HepG2 (cell line): Measurements from ENCODE around the gene GTF3C5.

Experiments
- CBX1 ChIP-seq: IDR thresholded peaks from one replicate; pipeline ENCODE4 v1.6.1; 2016; ENCODE audit warnings: antibody characterized with exemption, low read depth
- CTCF ChIP-seq: sonication (generic); formaldehyde crosslinking; IDR thresholded peaks from 2 replicates; pipeline ENCODE4 v1.5.0; 2020; ENCODE audit warnings: mild to moderate bottlenecking, missing genetic modification reagents, moderate library complexity
- MYNN ChIP-seq: sonication (generic); formaldehyde crosslinking; IDR thresholded peaks from 2 replicates; pipeline ENCODE4 v1.4.0; 2020; ENCODE audit warnings: mild to moderate bottlenecking, low read depth, missing genetic modification reagents
- NFATC3 ChIP-seq: sonication (generic); formaldehyde crosslinking; IDR thresholded peaks from 2 replicates; pipeline ENCODE4 v1.5.1; 2020; ENCODE audit warnings: mild to moderate bottlenecking, missing genetic modification reagents
- POLR2AphosphoS5 ChIP-seq: IDR thresholded peaks from 2 replicates; pipeline ENCODE4 v1.6.1; 2012; ENCODE audit warnings: low read depth, low read length
- RFXAP ChIP-seq: sonication (generic); formaldehyde crosslinking; IDR thresholded peaks from 2 replicates; pipeline ENCODE4 v1.4.0; 2020; ENCODE audit warnings: missing genetic modification reagents, borderline replicate concordance
- SIN3B ChIP-seq: fragments of 150-350 bp; IDR thresholded peaks from 2 replicates; pipeline ENCODE4 v1.6.1; 2014; ENCODE audit warnings: low read length
- SMARCC2 ChIP-seq: fragments of 450-650 bp; IDR thresholded peaks from 2 replicates; pipeline ENCODE4 v1.6.1; 2017; ENCODE audit warnings: antibody characterized with exemption, mild to moderate bottlenecking
- TGIF2 ChIP-seq: IDR thresholded peaks from 2 replicates; pipeline ENCODE4 v1.6.1; 2016; ENCODE audit warnings: control low read depth, missing compliant biosample characterization
- ZNF609 ChIP-seq: sonication (generic); formaldehyde crosslinking; IDR thresholded peaks from 2 replicates; pipeline ENCODE4 v1.4.0; 2020; ENCODE audit warnings: mild to moderate bottlenecking, missing genetic modification reagents, borderline replicate concordance

GRCh38 chr9:132995879-132996278, 34.9 kb upstream of the GTF3C5 start:
- TF ChIP-seq SMARCC2 (no peak), SIN3B (no peak), POLR2AphosphoS5 (no peak), MYNN (CRISPR knock-in tag) (no peak), CBX1 (no peak), ZNF609 (CRISPR knock-in tag) (no peak), CTCF (CRISPR knock-in tag) (no peak), TGIF2 (CRISPR knock-in tag) (no peak), NFATC3 (CRISPR knock-in tag) (no peak), RFXAP (CRISPR knock-in tag) (no peak)
